Liver (tissue), 3 donors: ENCODE data around the gene AOAH.

Source experiments
- CTCF ChIP-seq: fragments of 150-350 bp; IDR thresholded peaks from 2 replicates; pipeline ENCODE4 v1.5.1; 2017; ENCODE audit warnings: improper control_type of control experiment, low read depth, low read length; ENCODE audit not compliant: missing input control
- HNF4A ChIP-seq, 2 donors: conservative IDR thresholded peaks; 2 replicates each; pipeline ENCODE4 v1.6.1; 2016; ENCODE audit warnings: antibody characterized with exemption in 2 of 2, mild to moderate bottlenecking in 2 of 2
- HNF4G ChIP-seq: IDR thresholded peaks from 2 replicates; pipeline ENCODE4 v1.6.1; 2016; ENCODE audit warnings: antibody characterized with exemption
- TAF1 ChIP-seq: conservative IDR thresholded peaks from 2 replicates; pipeline ENCODE4 v1.6.1; 2016; ENCODE audit warnings: antibody characterized with exemption, mild to moderate bottlenecking
- YY1 ChIP-seq: IDR thresholded peaks from 2 replicates; pipeline ENCODE4 v1.6.1; 2016; ENCODE audit warnings: antibody characterized with exemption, mild to moderate bottlenecking
- ZBTB33 ChIP-seq: IDR thresholded peaks from 2 replicates; pipeline ENCODE4 v1.6.1; 2016; ENCODE audit warnings: antibody characterized with exemption
- TF ChIP-seq, protein P1 (sequence below): IDR thresholded peaks from 2 replicates; pipeline ENCODE4 v1.6.1; 2016; ENCODE audit warnings: antibody characterized with exemption, mild to moderate bottlenecking
- donor health status: healthy.
- donor health status: healthy.

- no peak for TF ChIP-seq CTCF
- TF ChIP-seq, protein P1, sequence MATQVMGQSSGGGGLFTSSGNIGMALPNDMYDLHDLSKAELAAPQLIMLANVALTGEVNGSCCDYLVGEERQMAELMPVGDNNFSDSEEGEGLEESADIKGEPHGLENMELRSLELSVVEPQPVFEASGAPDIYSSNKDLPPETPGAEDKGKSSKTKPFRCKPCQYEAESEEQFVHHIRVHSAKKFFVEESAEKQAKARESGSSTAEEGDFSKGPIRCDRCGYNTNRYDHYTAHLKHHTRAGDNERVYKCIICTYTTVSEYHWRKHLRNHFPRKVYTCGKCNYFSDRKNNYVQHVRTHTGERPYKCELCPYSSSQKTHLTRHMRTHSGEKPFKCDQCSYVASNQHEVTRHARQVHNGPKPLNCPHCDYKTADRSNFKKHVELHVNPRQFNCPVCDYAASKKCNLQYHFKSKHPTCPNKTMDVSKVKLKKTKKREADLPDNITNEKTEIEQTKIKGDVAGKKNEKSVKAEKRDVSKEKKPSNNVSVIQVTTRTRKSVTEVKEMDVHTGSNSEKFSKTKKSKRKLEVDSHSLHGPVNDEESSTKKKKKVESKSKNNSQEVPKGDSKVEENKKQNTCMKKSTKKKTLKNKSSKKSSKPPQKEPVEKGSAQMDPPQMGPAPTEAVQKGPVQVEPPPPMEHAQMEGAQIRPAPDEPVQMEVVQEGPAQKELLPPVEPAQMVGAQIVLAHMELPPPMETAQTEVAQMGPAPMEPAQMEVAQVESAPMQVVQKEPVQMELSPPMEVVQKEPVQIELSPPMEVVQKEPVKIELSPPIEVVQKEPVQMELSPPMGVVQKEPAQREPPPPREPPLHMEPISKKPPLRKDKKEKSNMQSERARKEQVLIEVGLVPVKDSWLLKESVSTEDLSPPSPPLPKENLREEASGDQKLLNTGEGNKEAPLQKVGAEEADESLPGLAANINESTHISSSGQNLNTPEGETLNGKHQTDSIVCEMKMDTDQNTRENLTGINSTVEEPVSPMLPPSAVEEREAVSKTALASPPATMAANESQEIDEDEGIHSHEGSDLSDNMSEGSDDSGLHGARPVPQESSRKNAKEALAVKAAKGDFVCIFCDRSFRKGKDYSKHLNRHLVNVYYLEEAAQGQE, result no peak
- TF ChIP-seq HNF4A (conservative IDR thresholded peaks at IDR 0.05), result no peak
- TF ChIP-seq YY1, result no peak
- TF ChIP-seq ZBTB33, result no peak
- TF ChIP-seq HNF4G, result no peak
- no peak for TF ChIP-seq TAF1
These were observed 16.8 kb downstream of the AOAH start for GRCh38 chr7:36707465-36707864.
